Caco-2 (cell line): ENCODE results near the gene TLR10. TPM values are rescaled to one million over a fixed set of nuclear protein-coding genes. Genes with fewer than 3 reads are reported as not detected.

Experiments
- BruUV-seq: library from RNA; stranded (reverse); fragments of 400-500 nt; replicated peaks from 2 replicates; lab custom pipeline; 2021; lab: Mats Ljungman, UMichigan
- CTCF ChIA-PET: fragments of 300-600 bp; sonication (Branson Sonifier 250); formaldehyde crosslinking; loops from one replicate; lab custom pipeline; 2022; ENCODE audit warnings: antibody characterized with exemption; lab: Charles Lee
- POLR2A ChIA-PET: fragments of 300-600 bp; sonication (Branson Sonifier 250); formaldehyde crosslinking; loops from one replicate; lab custom pipeline; 2022; ENCODE audit warnings: antibody characterized with exemption; lab: Charles Lee
- DNase-seq, 2 experiments: peaks; one replicate each; pipeline versions ENCODE4 v3.0.0 to v3.0.0-alpha.2; 2020 to 2022
- H3K27me3 ChIP-seq: replicated peaks from 2 replicates; pipeline ENCODE4 v1.6.0; 2011; ENCODE audit warnings: low read length; ENCODE audit not compliant: control insufficient read depth, insufficient read depth
- H3K36me3 ChIP-seq: 2 replicates; pipeline ENCODE4 v1.5.1; 2011; ENCODE audit warnings: low read length; ENCODE audit not compliant: control insufficient read depth, insufficient read depth
- H3K4me1 ChIP-seq: fragments of 250-450 bp; sonication (Bioruptor Pico); 2 replicates; pipeline ENCODE4 v1.5.1; 2020; ENCODE audit warnings: mild to moderate bottlenecking
- H3K4me3 ChIP-seq: 2 replicates; pipeline ENCODE4 v1.5.1; 2011; ENCODE audit warnings: low read depth, mild to moderate bottlenecking, control low read depth, low read length
- H3K9me3 ChIP-seq: fragments of 250-450 bp; sonication (Bioruptor Pico); 2 replicates; pipeline ENCODE4 v1.5.1; 2020; ENCODE audit warnings: mild to moderate bottlenecking, moderate library complexity
- H3K27ac Mint-ChIP-seq: one replicate; pipeline ENCODE4 v1.8.0; 2022; ENCODE audit warnings: mixed read lengths; ENCODE audit not compliant: unreplicated experiment
- H3K27me3 Mint-ChIP-seq: one replicate; pipeline ENCODE4 v1.8.0; 2022; ENCODE audit warnings: mixed read lengths; ENCODE audit not compliant: insufficient read depth, unreplicated experiment
- H3K36me3 Mint-ChIP-seq: one replicate; pipeline ENCODE4 v1.8.0; 2022; ENCODE audit warnings: mild to moderate bottlenecking, mixed read lengths; ENCODE audit not compliant: insufficient read depth, unreplicated experiment
- H3K4me1 Mint-ChIP-seq: one replicate; pipeline ENCODE4 v1.8.0; 2022; ENCODE audit warnings: low read depth, mixed read lengths; ENCODE audit not compliant: unreplicated experiment
- H3K4me3 Mint-ChIP-seq: one replicate; pipeline ENCODE4 v1.8.0; 2022; ENCODE audit warnings: mild to moderate bottlenecking, moderate library complexity, mixed read lengths; ENCODE audit not compliant: unreplicated experiment
- H3K9me3 Mint-ChIP-seq: one replicate; pipeline ENCODE4 v1.8.0; 2022; ENCODE audit warnings: mixed read lengths; ENCODE audit not compliant: unreplicated experiment
- CTCF ChIP-seq, 2 experiments: fragments of 200-600 bp in 1 of 2; IDR thresholded peaks; 1 replicate in 1 of 2; 2 replicates in 1 of 2; pipeline versions ENCODE4 v1.5.1 to v1.8.0; 2011 to 2022; ENCODE audit warnings: antibody characterized with exemption in 1 of 2, control low read depth in 1 of 2, inconsistent platforms in 1 of 2, low read depth in 1 of 2, low read length in 1 of 2, mild to moderate bottlenecking in 1 of 2, moderate library complexity in 1 of 2; ENCODE audit not compliant: insufficient read depth in 1 of 2, severe bottlenecking in 1 of 2, unreplicated experiment in 1 of 2
- intact Hi-C: fragments of 100-400 bp; cut with micrococcal nuclease; formaldehyde crosslinking; loops from one replicate; pipeline ENCODE4 v1.10.0; 2022; ENCODE audit not compliant: unreplicated experiment
- total RNA-seq: library from RNA; stranded (reverse); gene quantifications from 2 replicates; pipeline ENCODE4 v1.2.3, GENCODE V29; 2022

TLR10 gene
- total RNA-seq, 1 experiment from 2014 or later: not detected

GRCh38 chr4:38743866-38744265 lies 38.9 kb downstream of the TLR10 start:
- TF ChIP-seq CTCF (IDR thresholded peaks at IDR 0.05; ENCODE audit: insufficient read depth in 1 of 2, low read depth in 1 of 2, low read length in 1 of 2, severe bottlenecking in 1 of 2, unreplicated experiment in 1 of 2): no peak
- H3K4me1 ChIP-seq: no peaks in the 10 kb centered on the region
- intact Hi-C loops: no loop called here
- Mint-ChIP-seq H3K9me3 (peaks cover 20% of the 10 kb centered on the region), H3K36me3 (no peaks in the 10 kb centered on the region), H3K4me1 (no peaks in the 10 kb centered on the region), H3K27me3 (no peaks in the 10 kb centered on the region), H3K4me3 (no peak overlapping the region), H3K27ac (no peak overlapping the region)
- H3K4me3 ChIP-seq: no peak overlapping the region
- no TSS peak for BruUV-seq
- CTCF ChIA-PET: no interaction called here
- H3K36me3 ChIP-seq: no peaks in the 10 kb centered on the region
- POLR2A ChIA-PET: no interaction called here
- 0 out of 2 replicates have a peak, but pooled peaks cover 3% of the 10 kb centered on the region for H3K9me3 ChIP-seq
- DNase-seq: no peak
- H3K27me3 ChIP-seq: no peaks in the 10 kb centered on the region

GRCh38 chr4:38740303-38740702 lies 42.5 kb downstream of the TLR10 start:
- Histone ChIP-seq H3K27me3 (no peaks in the 10 kb centered on the region), H3K4me3 (no peak overlapping the region), H3K4me1 (no peaks in the 10 kb centered on the region), H3K9me3 (no peaks in the 10 kb centered on the region), H3K36me3 (no peaks in the 10 kb centered on the region)
- DNase-seq: no peak
- Mint-ChIP-seq H3K36me3 (no peaks in the 10 kb centered on the region), H3K9me3 (no peaks in the 10 kb centered on the region), H3K27ac (no peak overlapping the region), H3K4me3 (no peak overlapping the region), H3K27me3 (no peaks in the 10 kb centered on the region), H3K4me1 (no peaks in the 10 kb centered on the region)
- POLR2A ChIA-PET: no interaction called here
- intact Hi-C loops: no loop called here
- no peak for TF ChIP-seq CTCF (IDR thresholded peaks at IDR 0.05; ENCODE audit: insufficient read depth in 1 of 2, low read depth in 1 of 2, low read length in 1 of 2, severe bottlenecking in 1 of 2, unreplicated experiment in 1 of 2)
- no TSS peak for BruUV-seq
- CTCF ChIA-PET: no interaction called here

GRCh38 chr4:38738940-38739803 lies 43.6 kb downstream of the TLR10 start:
- intact Hi-C loops: no loop called here
- H3K4me1 Mint-ChIP-seq: no peaks in the 10 kb centered on the region
- H3K36me3 Mint-ChIP-seq: no peaks in the 10 kb centered on the region
- H3K27ac Mint-ChIP-seq: no peak overlapping the region
- Histone ChIP-seq H3K4me3 (no peak overlapping the region), H3K4me1 (no peaks in the 10 kb centered on the region), H3K36me3 (no peaks in the 10 kb centered on the region), H3K9me3 (no peaks in the 10 kb centered on the region), H3K27me3 (no peaks in the 10 kb centered on the region)
- BruUV-seq: no TSS peak
- no peak for DNase-seq
- H3K4me3 Mint-ChIP-seq: no peak overlapping the region
- ChIA-PET CTCF (no interaction called here), POLR2A (no interaction called here)
- no peaks in the 10 kb centered on the region for H3K27me3 Mint-ChIP-seq
- TF ChIP-seq CTCF (IDR thresholded peaks at IDR 0.05; ENCODE audit: insufficient read depth in 1 of 2, low read depth in 1 of 2, low read length in 1 of 2, severe bottlenecking in 1 of 2, unreplicated experiment in 1 of 2): no peak
- peaks cover 7% of the 10 kb centered on the region for H3K9me3 Mint-ChIP-seq
